ENCODE measurements around the gene ZBTB16.

The ZBTB16 gene

DNA sequence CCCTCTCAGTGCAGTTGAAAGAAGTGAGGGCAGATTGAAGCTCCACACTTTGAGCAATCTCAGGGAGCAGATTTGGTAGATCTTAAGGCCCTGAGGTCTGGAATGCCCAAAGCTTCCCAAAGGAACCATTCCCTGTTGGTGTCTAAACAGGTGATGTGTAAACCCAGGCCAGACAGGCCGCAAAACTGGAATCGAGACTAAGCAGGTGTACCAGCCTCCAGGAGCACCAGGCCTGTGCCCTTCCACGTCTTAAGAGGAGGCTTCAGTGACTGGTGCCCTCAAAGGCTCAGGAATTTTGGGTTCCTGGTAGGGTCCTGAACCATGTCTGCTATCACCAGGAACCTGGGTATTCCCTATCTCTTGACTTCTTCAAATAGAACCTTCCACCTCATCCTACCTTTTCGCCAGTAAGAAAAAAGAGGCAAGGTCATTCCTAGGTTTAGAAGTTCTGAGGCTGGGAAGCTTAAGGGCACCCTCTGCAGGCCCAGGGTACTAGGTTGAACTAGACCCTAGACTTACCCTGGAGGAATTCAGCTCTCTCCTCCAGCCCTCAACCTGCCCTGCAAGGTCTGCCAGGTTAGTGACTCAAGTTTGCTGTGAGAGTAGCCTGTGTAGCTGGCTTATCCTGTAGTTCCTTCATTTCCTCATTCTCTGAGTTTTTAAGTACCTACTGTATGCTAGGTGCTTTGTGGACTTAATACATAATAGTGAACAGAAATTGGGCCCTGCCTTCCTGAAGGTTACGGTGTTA lies 136.6 kb downstream of the ZBTB16 start:
- DNase-seq (ENCODE audit: low read depth in 2 of 2): peak; percentile 34 to 45
- H3K4me3 ChIP-seq (replicated peaks in 1 of 2; ENCODE audit: low read depth in 2 of 2, low read length in 2 of 2): no peak overlapping the region
- TF ChIP-seq CTCF (IDR thresholded peaks at IDR 0.05; ENCODE audit: low read depth, low read length): peak; percentile 0

- TF ChIP-seq CTCF (IDR thresholded peaks at IDR 0.05; ENCODE audit: low read depth, low read length): no peak
- no peak overlapping the region for H3K4me3 ChIP-seq (replicated peaks in 1 of 2; ENCODE audit: low read depth in 2 of 2, low read length in 2 of 2)
- no peak for DNase-seq (ENCODE audit: low read depth in 2 of 2)
Measured at GRCh38 chr11:114196997-114197703, 137.6 kb downstream of the ZBTB16 start.

DNA sequence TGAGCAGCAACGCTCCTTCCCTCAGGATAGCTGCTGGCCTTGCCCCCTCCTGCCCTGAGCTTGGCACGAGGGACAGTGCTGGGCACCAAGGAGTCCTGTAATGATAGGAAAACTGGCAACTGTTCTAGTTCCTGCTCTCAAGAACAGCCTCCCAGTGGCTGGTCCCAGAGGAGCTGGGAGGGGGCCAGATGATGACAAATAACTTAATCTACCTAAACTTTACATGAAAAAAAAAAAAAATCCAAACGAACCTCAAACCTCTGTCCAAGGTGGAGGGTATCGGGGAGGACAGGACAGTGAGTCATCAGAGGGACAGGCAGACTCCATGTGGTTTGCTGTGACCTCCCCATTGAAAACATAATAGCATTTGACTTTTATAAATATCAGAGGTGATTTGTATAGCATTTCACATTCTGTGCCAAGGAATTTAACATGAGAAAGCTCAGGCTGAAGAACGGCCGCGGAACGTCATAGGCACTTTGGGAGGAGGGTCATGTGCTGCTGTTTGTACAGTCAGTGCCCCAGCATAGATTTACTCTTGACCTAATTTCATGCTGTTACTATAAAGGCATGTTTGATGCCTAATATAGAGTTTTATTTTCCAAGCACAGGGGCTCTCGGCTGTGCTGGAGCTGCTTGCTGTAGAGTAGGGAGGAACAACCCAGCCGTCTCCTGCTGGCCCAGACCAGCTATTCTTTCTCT lies 138.4 kb downstream of the ZBTB16 start:
- TF ChIP-seq CTCF (IDR thresholded peaks at IDR 0.05; ENCODE audit: low read depth, low read length): no peak
- H3K4me3 ChIP-seq (replicated peaks in 1 of 2; ENCODE audit: low read depth in 2 of 2, low read length in 2 of 2): no peak overlapping the region
- DNase-seq (ENCODE audit: low read depth in 2 of 2): peak; percentile 99

- no peak for TF ChIP-seq CTCF (IDR thresholded peaks at IDR 0.05; ENCODE audit: low read depth, low read length)
- DNase-seq (ENCODE audit: low read depth in 2 of 2): no peak
- H3K4me3 ChIP-seq (replicated peaks in 1 of 2; ENCODE audit: low read depth in 2 of 2, low read length in 2 of 2): no peak overlapping the region
Measured at GRCh38 chr11:114199051-114199450, 139.5 kb downstream of the ZBTB16 start.

- DNase-seq (ENCODE audit: low read depth in 2 of 2): no peak
- no peak for TF ChIP-seq CTCF (IDR thresholded peaks at IDR 0.05; ENCODE audit: low read depth, low read length)
- no peak overlapping the region for H3K4me3 ChIP-seq (replicated peaks in 1 of 2; ENCODE audit: low read depth in 2 of 2, low read length in 2 of 2)
Measured at GRCh38 chr11:114200351-114201133, 141.0 kb downstream of the ZBTB16 start.

DNA sequence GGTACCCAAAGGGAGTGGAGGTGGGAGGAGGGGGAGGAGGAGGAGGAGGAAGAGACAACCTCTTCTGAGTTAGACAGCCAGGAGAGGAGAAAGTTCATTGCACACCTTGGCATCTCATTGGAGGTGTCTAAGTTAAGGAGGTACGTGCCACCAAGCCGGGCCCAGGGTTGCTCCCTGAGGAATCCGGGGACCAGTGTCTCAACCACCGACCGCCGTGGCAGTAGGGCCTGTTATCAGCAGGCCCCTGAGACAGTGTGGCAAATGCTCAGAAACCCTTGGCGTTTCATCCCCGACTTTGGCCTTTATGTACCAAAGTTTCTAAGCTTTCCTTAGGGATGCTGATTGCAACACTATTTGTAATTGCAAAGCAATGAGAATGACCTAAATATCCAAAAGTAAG lies 141.7 kb downstream of the ZBTB16 start:
- no peak overlapping the region for H3K4me3 ChIP-seq (replicated peaks in 1 of 2; ENCODE audit: low read depth in 2 of 2, low read length in 2 of 2)
- no peak for TF ChIP-seq CTCF (IDR thresholded peaks at IDR 0.05; ENCODE audit: low read depth, low read length)
- DNase-seq (ENCODE audit: low read depth in 2 of 2): no peak

Measured in cardiac fibroblast (primary cell).